ENCODE results near the gene TMEM184B.

GRCh38 chr22:38271101-38271500 is 1.7 kb downstream of the TMEM184B start:
- TF ChIP-seq POLR2A (IDR thresholded peaks at IDR 0.05) (no peak), CTCF (IDR thresholded peaks at IDR 0.05) (no peak)
